MCF 10A (cell line): ENCODE results near the gene SDK1. TPM values are rescaled to one million over a fixed set of nuclear protein-coding genes. Genes with fewer than 3 reads are reported as not detected.

Source experiments
- BruUV-seq: library from RNA; stranded (reverse); fragments of 400-500 nt; replicated peaks from 2 replicates; lab custom pipeline; 2021; lab: Mats Ljungman, UMichigan
- CTCF ChIA-PET: fragments of 300-600 bp; sonication (Branson Sonifier 250); formaldehyde crosslinking; extraction: SDS; loops from one replicate; lab custom pipeline; 2021; ENCODE audit warnings: antibody characterized with exemption, inconsistent platforms; lab: Yijun Ruan, JAX
- POLR2A ChIA-PET: fragments of 300-600, 350-650 bp; sonication (Branson Sonifier 250); formaldehyde crosslinking; extraction: SDS; loops from one replicate; lab custom pipeline; 2020; ENCODE audit warnings: antibody characterized with exemption, inconsistent platforms; lab: Yijun Ruan, JAX
- DNase-seq: peaks from one replicate; pipeline ENCODE4 v3.0.0-alpha.2; 2018; ENCODE audit not compliant: unreplicated experiment
- H3K27ac Mint-ChIP-seq: one replicate; pipeline ENCODE4 v1.8.0; 2022; ENCODE audit warnings: mild to moderate bottlenecking, low read depth, mixed read lengths; ENCODE audit not compliant: unreplicated experiment
- H3K27me3 Mint-ChIP-seq: one replicate; pipeline ENCODE4 v1.8.0; 2022; ENCODE audit warnings: mixed read lengths; ENCODE audit not compliant: insufficient read depth, unreplicated experiment
- H3K36me3 Mint-ChIP-seq: one replicate; pipeline ENCODE4 v1.8.0; 2022; ENCODE audit warnings: mild to moderate bottlenecking, moderate library complexity, mixed read lengths; ENCODE audit not compliant: insufficient read depth, unreplicated experiment
- H3K4me1 Mint-ChIP-seq: one replicate; pipeline ENCODE4 v1.8.0; 2022; ENCODE audit warnings: mixed read lengths; ENCODE audit not compliant: insufficient read depth, unreplicated experiment
- H3K4me3 Mint-ChIP-seq: one replicate; pipeline ENCODE4 v1.8.0; 2022; ENCODE audit warnings: mild to moderate bottlenecking, moderate library complexity, mixed read lengths; ENCODE audit not compliant: unreplicated experiment
- H3K9me3 Mint-ChIP-seq: one replicate; pipeline ENCODE4 v1.8.0; 2022; ENCODE audit warnings: mixed read lengths; ENCODE audit not compliant: unreplicated experiment
- CTCF ChIP-seq: fragments of 200-600 bp; IDR thresholded peaks from one replicate; pipeline ENCODE4 v1.8.0; 2022; ENCODE audit warnings: antibody characterized with exemption, mild to moderate bottlenecking; ENCODE audit not compliant: unreplicated experiment
- intact Hi-C: fragments of 100-400 bp; cut with micrococcal nuclease; formaldehyde crosslinking; loops from 2 replicates; pipeline ENCODE4 v1.14.1; 2022
- total RNA-seq: library from RNA; stranded (reverse); gene quantifications from 2 replicates; pipeline ENCODE4 v1.2.3, GENCODE V29; 2022

Gene SDK1
- total RNA-seq, 1 experiment from 2014 or later = 3.3 TPM

DNA sequence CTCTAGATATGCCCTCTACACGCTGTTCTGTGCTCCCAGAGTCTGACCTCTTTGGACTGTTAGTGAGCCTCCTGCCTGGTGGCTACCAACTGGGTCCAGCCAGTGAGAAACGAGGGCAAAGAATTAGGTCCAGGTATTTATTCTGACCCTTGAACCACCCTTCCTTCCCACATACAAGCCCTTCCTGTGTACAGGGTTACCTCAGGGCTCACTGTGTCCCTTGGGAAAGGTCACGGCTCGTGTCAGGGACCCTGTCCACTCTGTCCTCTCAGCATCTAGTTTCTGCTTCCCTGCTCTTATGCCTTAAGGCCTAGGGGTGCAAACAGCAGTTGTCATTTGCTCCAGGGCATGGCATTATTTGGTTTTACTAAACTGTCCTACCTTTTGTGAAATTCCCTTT is 180.4 kb downstream of the SDK1 start:
- no peak for DNase-seq
- H3K36me3 Mint-ChIP-seq = no peaks in the 10 kb centered on the region
- BruUV-seq = no TSS peak
- H3K27me3 Mint-ChIP-seq = no peaks in the 10 kb centered on the region
- H3K4me1 Mint-ChIP-seq = peaks cover 10% of the 10 kb centered on the region
- no peaks in the 10 kb centered on the region for H3K9me3 Mint-ChIP-seq
- ChIA-PET CTCF (interaction anchor here (0.6 kb wide), 1 partner anchor 1405 kb away, joined by 3 read pairs; no protein-coding TSS in a partner anchor), POLR2A (interaction anchor here (0.6 kb wide), 1 partner anchor 177 kb away, joined by 3 read pairs; no protein-coding TSS in a partner anchor)
- no peak for TF ChIP-seq CTCF
- no peak overlapping the region for H3K4me3 Mint-ChIP-seq
- intact Hi-C loops = loop anchor here (5.0 kb wide), 1 partner anchor 166 kb away; no protein-coding TSS in a partner anchor
- H3K27ac Mint-ChIP-seq = no peak overlapping the region

DNA sequence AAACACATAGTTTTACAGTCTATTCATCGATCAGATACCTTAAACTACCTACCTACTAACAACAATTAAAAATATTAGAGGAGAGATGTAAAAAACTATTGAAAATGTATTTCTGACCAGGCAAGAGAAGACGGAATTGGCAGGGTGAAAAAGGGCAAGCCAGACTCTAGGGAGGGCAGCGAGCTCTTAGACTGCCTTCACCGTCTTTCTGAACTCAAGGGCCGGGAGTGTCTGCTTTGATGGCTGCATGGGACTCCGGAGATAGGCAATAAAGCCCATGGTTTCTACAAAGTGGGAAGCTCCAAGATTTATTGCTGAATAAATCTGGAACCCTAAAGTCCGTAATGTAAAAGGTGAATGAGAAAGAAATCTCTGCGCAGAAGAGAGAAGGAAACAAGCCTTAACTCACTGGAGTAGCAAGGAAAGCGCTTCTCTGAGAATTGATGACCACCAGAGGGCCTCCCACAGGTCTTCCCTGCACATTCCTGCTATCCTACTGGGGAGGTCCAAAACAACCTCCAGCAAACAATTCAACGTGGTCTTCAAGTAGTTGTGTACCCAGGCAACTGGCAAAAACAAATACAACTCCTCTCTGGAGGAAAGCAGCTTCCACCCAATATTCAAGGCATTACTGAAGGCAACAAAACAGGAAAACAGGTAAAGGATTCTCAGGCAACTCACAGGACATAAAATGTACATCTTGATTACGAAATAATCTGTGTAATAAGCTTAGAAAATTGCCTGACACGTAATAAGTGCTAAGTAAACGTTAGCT is 181.3 kb downstream of the SDK1 start:
- H3K36me3 Mint-ChIP-seq = no peaks in the 10 kb centered on the region
- H3K4me1 Mint-ChIP-seq = peaks cover 10% of the 10 kb centered on the region
- BruUV-seq = no TSS peak
- no peaks in the 10 kb centered on the region for H3K27me3 Mint-ChIP-seq
- ChIA-PET POLR2A (interaction anchor here (0.6 kb wide), 1 partner anchor 176 kb away, joined by 3 read pairs; no protein-coding TSS in a partner anchor), CTCF (interaction anchor here (0.6 to 0.9 kb wide), 4 partner anchors 17 to 1406 kb away, joined by 3 read pairs; no protein-coding TSS in a partner anchor)
- TF ChIP-seq CTCF = peak; percentile 47
- DNase-seq = peak; percentile 64
- H3K4me3 Mint-ChIP-seq = no peak overlapping the region
- no peak overlapping the region for H3K27ac Mint-ChIP-seq
- intact Hi-C loops = loop anchor here (1.0 to 5.0 kb wide), 2 partner anchors 165 to 415 kb away; no protein-coding TSS in a partner anchor
- H3K9me3 Mint-ChIP-seq = no peaks in the 10 kb centered on the region

- H3K9me3 Mint-ChIP-seq = no peaks in the 10 kb centered on the region
- POLR2A ChIA-PET = no interaction called here
Measured at GRCh38 chr7:3486841-3487240, 185.8 kb downstream of the SDK1 start.

More at GRCh38 chr7:3486841-3487240, 185.8 kb downstream of the SDK1 start:
- peaks cover 10% of the 10 kb centered on the region for H3K4me1 Mint-ChIP-seq
- intact Hi-C loops = no loop called here
- no peaks in the 10 kb centered on the region for H3K27me3 Mint-ChIP-seq
- TF ChIP-seq CTCF = no peak
- CTCF ChIA-PET = interaction anchor here (0.6 kb wide), 1 partner anchor 157 kb away, joined by 3 read pairs; no protein-coding TSS in a partner anchor
- peak; percentile 3 for DNase-seq
- H3K4me3 Mint-ChIP-seq = no peak overlapping the region
- H3K27ac Mint-ChIP-seq = no peak overlapping the region
- no TSS peak for BruUV-seq
- no peaks in the 10 kb centered on the region for H3K36me3 Mint-ChIP-seq
